ENCODE data around the gene TEAD4. TPM values are rescaled to one million over a fixed set of nuclear protein-coding genes. Genes with fewer than 3 reads are reported as not detected.

Gene TEAD4
- total RNA-seq, 6 experiments from 2014 or later, result 0.81 to 8.5 (median 3.0) TPM

- Histone ChIP-seq H3K27me3 (no peaks in the 10 kb centered on the region), H3K27ac (no peak overlapping the region), H3K4me1 (peaks cover 0 to 3% (median 0%) of the 10 kb centered on the region in 4 donors), H3K9me3 (no peaks in the 10 kb centered on the region), H3K36me3 (peaks cover 0 to 10% (median 4%) of the 10 kb centered on the region in 4 donors), H3K4me3 (no peak overlapping the region)
- ATAC-seq (no peak), DNase-seq (no peak)
- intact Hi-C loops (cut with DNase I), result loop anchor here in 1 of 2 donors (10.0 kb wide), 1 partner anchor 87 kb away; the partner anchor contains the start of gene TEX52
- WGBS (ENCODE audit: insufficient coverage, low coverage, low lambda C conversion rate, missing lambda C conversion rate), result 78% methylated on average over 8 of the region's 8 CpGs
- TF ChIP-seq POLR2A (IDR thresholded peaks at IDR 0.05), result no peak
- TF ChIP-seq CTCF (IDR thresholded peaks at IDR 0.05), result no peak
These were observed 17.7 kb upstream of the TEAD4 start for GRCh38 chr12:2941524-2941923.

GRCh38 chr12:2944401-2945047 lies 14.7 kb upstream of the TEAD4 start:
- 22% methylated on average over 21 of the region's 24 CpGs for WGBS (ENCODE audit: insufficient coverage, low coverage, low lambda C conversion rate, missing lambda C conversion rate)
- Histone ChIP-seq H3K4me3 (no peak overlapping the region), H3K27me3 (no peaks in the 10 kb centered on the region), H3K27ac (no peak overlapping the region), H3K4me1 (peaks cover 0 to 3% (median 0%) of the 10 kb centered on the region in 4 donors), H3K9me3 (no peaks in the 10 kb centered on the region), H3K36me3 (peaks cover 0 to 2% (median 0%) of the 10 kb centered on the region in 4 donors)
- ATAC-seq, result peak; percentile 76 to 92 (median 82)
- peak in 2 of 3 donors; percentile 50 to 61 for DNase-seq
- intact Hi-C loops (cut with DNase I), result loop anchor here in 1 of 2 donors (10.0 kb wide), 1 partner anchor 90 kb away; the partner anchor contains the start of gene TEX52
- peak; percentile 65 to 76 (median 74) for TF ChIP-seq CTCF (IDR thresholded peaks at IDR 0.05)
- TF ChIP-seq POLR2A (IDR thresholded peaks at IDR 0.05), result no peak

GRCh38 chr12:2949411-2949810 lies 9.8 kb upstream of the TEAD4 start:
- ATAC-seq (no peak), DNase-seq (no peak)
- H3K9me3 ChIP-seq, result no peaks in the 10 kb centered on the region
- peaks cover 0 to 3% (median 0%) of the 10 kb centered on the region in 4 donors for H3K4me1 ChIP-seq
- H3K4me3 ChIP-seq, result no peak overlapping the region
- H3K27me3 ChIP-seq, result no peaks in the 10 kb centered on the region
- no peaks in the 10 kb centered on the region for H3K36me3 ChIP-seq
- 61% methylated on average over 3 of the region's 4 CpGs for WGBS (ENCODE audit: insufficient coverage, low coverage, low lambda C conversion rate, missing lambda C conversion rate)
- intact Hi-C loops (cut with DNase I), result loop anchor here in 1 of 2 donors (10.0 kb wide), 1 partner anchor 95 kb away; the partner anchor contains the start of gene TEX52
- TF ChIP-seq POLR2A (IDR thresholded peaks at IDR 0.05), result no peak
- no peak for TF ChIP-seq CTCF (IDR thresholded peaks at IDR 0.05)
- no peak overlapping the region for H3K27ac ChIP-seq

- Histone ChIP-seq H3K27me3 (no peaks in the 10 kb centered on the region), H3K4me1 (no peaks in the 10 kb centered on the region), H3K4me3 (no peak overlapping the region), H3K9me3 (no peaks in the 10 kb centered on the region), H3K27ac (no peak overlapping the region), H3K36me3 (no peaks in the 10 kb centered on the region)
- ATAC-seq, result no peak
- TF ChIP-seq POLR2A (IDR thresholded peaks at IDR 0.05) (no peak), CTCF (IDR thresholded peaks at IDR 0.05) (no peak)
- no peak for DNase-seq
- intact Hi-C loops (cut with DNase I), result no loop called here
- 86% methylated on average over 1 of the region's 1 CpG for WGBS (ENCODE audit: insufficient coverage, low coverage, low lambda C conversion rate, missing lambda C conversion rate)
These were observed 3.3 kb upstream of the TEAD4 start for GRCh38 chr12:2955888-2956287.
